K562 (cell line): ENCODE measurements around the gene SARS1. TPM values are rescaled to one million over a fixed set of nuclear protein-coding genes. Genes with fewer than 3 reads are reported as not detected.
A peak's percentile ranks its signal among the peaks of the same experiment; 100 is the strongest.

Experiments
- BRD4 ChIP-seq: fragments of 200-600 bp; sonication (generic); IDR thresholded peaks from 2 replicates; pipeline ENCODE4 v1.6.1; 2017; ENCODE audit warnings: inconsistent platforms
- CBFA2T2 ChIP-seq: fragments of 450-650 bp; conservative IDR thresholded peaks from 2 replicates; pipeline ENCODE4 v1.6.1; 2017; ENCODE audit warnings: mild to moderate bottlenecking
- CBFA2T3 ChIP-seq: fragments of 450-650 bp; IDR thresholded peaks from 2 replicates; pipeline ENCODE4 v1.6.1; 2017
- CHD4 ChIP-seq: fragments of 200-600 bp; sonication (generic); IDR thresholded peaks from 3 replicates; pipeline ENCODE4 v1.6.1; 2012; ENCODE audit warnings: low read depth, mild to moderate bottlenecking, mixed read lengths, low read length, inconsistent platforms; ENCODE audit not compliant: insufficient read depth, insufficient replicate concordance, poor library complexity, severe bottlenecking
- CREM ChIP-seq: IDR thresholded peaks from 2 replicates; pipeline ENCODE4 v1.6.1; 2014; ENCODE audit warnings: antibody characterized with exemption, low read depth
- ERF ChIP-seq: fragments of 450-650 bp; formaldehyde crosslinking; IDR thresholded peaks from 2 replicates; pipeline ENCODE4 v1.4.0; 2020; ENCODE audit warnings: mild to moderate bottlenecking, mixed read lengths
- ETV6 ChIP-seq, 3 experiments: fragments of 150-350 bp in 1 of 3; sonication (generic) in 1 of 3; formaldehyde crosslinking in 1 of 3; IDR thresholded peaks; 2 replicates each; pipeline versions ENCODE4 v1.6.1 to v1.8.0; 2014 to 2022; ENCODE audit warnings: borderline replicate concordance in 2 of 3, low read depth in 2 of 3, antibody characterized with exemption in 1 of 3, low read length in 1 of 3, mild to moderate bottlenecking in 1 of 3, missing genetic modification reagents in 1 of 3
- JUND ChIP-seq, 2 experiments: IDR thresholded peaks; 2 replicates in 1 of 2; 3 replicates in 1 of 2; pipeline ENCODE4 v1.6.1; 2011; ENCODE audit warnings: borderline replicate concordance in 2 of 2, low read depth in 2 of 2, low read length in 2 of 2, improper control_type of control experiment in 1 of 2, missing biosample characterization in 1 of 2, missing genetic modification characterization in 1 of 2, missing genetic modification reagents in 1 of 2
- MECOM ChIP-seq: fragments of 250-450 bp; sonication (Bioruptor Pico); IDR thresholded peaks from 2 replicates; pipeline ENCODE4 v1.8.0; 2022; ENCODE audit warnings: inconsistent platforms
- NBN ChIP-seq: fragments of 450-650 bp; IDR thresholded peaks from 2 replicates; pipeline ENCODE4 v1.6.1; 2016; ENCODE audit warnings: low read depth, mild to moderate bottlenecking
- NR4A1 ChIP-seq, 2 experiments: fragments of 250-450 bp in 1 of 2; fragments of 450-650 bp in 1 of 2; sonication (Bioruptor Pico) in 1 of 2; IDR thresholded peaks; 2 replicates each; pipeline versions ENCODE4 v1.4.0 to v1.6.1; 2016 to 2020; ENCODE audit warnings: mild to moderate bottlenecking in 2 of 2, missing compliant biosample characterization in 1 of 2, missing genetic modification characterization in 1 of 2, moderate library complexity in 1 of 2
- PBX2 ChIP-seq, 2 experiments: IDR thresholded peaks in 1 of 2; conservative IDR thresholded peaks in 1 of 2; 2 replicates each; pipeline ENCODE4 v1.6.1; 2016; ENCODE audit warnings: low read depth in 2 of 2, mild to moderate bottlenecking in 1 of 2, missing compliant biosample characterization in 1 of 2, missing genetic modification characterization in 1 of 2, moderate library complexity in 1 of 2
- PCBP1 ChIP-seq: fragments of 200-400 bp; formaldehyde crosslinking; IDR thresholded peaks from 2 replicates; pipeline ENCODE4 v1.6.1; 2018; ENCODE audit warnings: mild to moderate bottlenecking, low read depth, low read length; ENCODE audit not compliant: poor library complexity, severe bottlenecking
- POLR2AphosphoS2 ChIP-seq: IDR thresholded peaks from 2 replicates; pipeline ENCODE4 v1.6.1; 2012; ENCODE audit warnings: low read length, improper control_type of control experiment
- PTTG1 ChIP-seq: fragments of 450-650 bp; IDR thresholded peaks from 2 replicates; pipeline ENCODE4 v1.6.1; 2016; ENCODE audit warnings: low read depth, mild to moderate bottlenecking, missing genetic modification characterization, missing compliant biosample characterization
- RFX5 ChIP-seq: IDR thresholded peaks from 2 replicates; pipeline ENCODE4 v1.6.1; 2011; ENCODE audit warnings: low read depth, mild to moderate bottlenecking, improper control_type of control experiment, low read length
- RUNX1 ChIP-seq: sonication (generic); IDR thresholded peaks from 2 replicates; pipeline ENCODE4 v1.6.1; 2016; ENCODE audit warnings: antibody characterized with exemption, low read depth
- SIRT6 ChIP-seq: IDR thresholded peaks from one replicate; pipeline ENCODE4 v1.6.1; 2012; ENCODE audit warnings: low read depth, mild to moderate bottlenecking, control low read depth, inconsistent platforms, low read length, moderate library complexity
- SLC30A9 ChIP-seq: fragments of 250-450 bp; sonication (Bioruptor Pico); IDR thresholded peaks from 2 replicates; pipeline ENCODE4 v1.8.0; 2022; ENCODE audit warnings: mild to moderate bottlenecking, moderate library complexity
- TAF9B ChIP-seq: fragments of 450-650 bp; IDR thresholded peaks from 2 replicates; pipeline ENCODE4 v1.6.1; 2018; ENCODE audit warnings: mild to moderate bottlenecking; ENCODE audit not compliant: partially characterized antibody
- WHSC1 ChIP-seq: IDR thresholded peaks from one replicate; pipeline ENCODE4 v1.6.1; 2012; ENCODE audit warnings: low read length, control low read depth, inconsistent platforms
- ZBTB12 ChIP-seq: fragments of 250-450 bp; sonication (Bioruptor Pico); IDR thresholded peaks from 2 replicates; pipeline ENCODE4 v1.4.0; 2020
- ZNF408 ChIP-seq: fragments of 250-450 bp; sonication (Bioruptor Pico); IDR thresholded peaks from 2 replicates; pipeline ENCODE4 v1.4.0; 2020; ENCODE audit warnings: low read depth, mild to moderate bottlenecking, moderate library complexity
- polyA plus RNA-seq, 8 experiments: library from polyadenylated mRNA; depleted of rRNA in 4 of 8; stranded (reverse) in 5 of 8; unstranded in 3 of 8; fragments of >200 nt; fragmentation: Nextera tagmentation in 2 of 8; fragmentation: Illumina TruSeq in 1 of 8; extraction: Ambion mirVana in 2 of 8; extraction: Trizol in 1 of 8; gene quantifications; 2 replicates each; pipeline versions ENCODE4 v1.2.1 to v1.2.3, GENCODE V29; 2011 to 2014; ENCODE audit warnings: inconsistent platforms in 1 of 8, missing spikeins in 1 of 8
- total RNA-seq, 7 experiments: library from RNA; depleted of rRNA in 6 of 7; stranded (reverse); fragments of >200 nt in 6 of 7; fragmentation: Illumina TruSeq in 2 of 7; extraction: Trizol in 2 of 7; gene quantifications; 2 replicates each; pipeline versions ENCODE4 v1.2.1 to v1.2.3, GENCODE V29; 2011 to 2021; ENCODE audit warnings: low replicate concordance in 1 of 7
- TF ChIP-seq, protein P1 (sequence below): fragments of 450-650 bp; formaldehyde crosslinking; IDR thresholded peaks from 2 replicates; pipeline ENCODE4 v1.4.0; 2020; ENCODE audit warnings: mild to moderate bottlenecking, mixed read lengths

The SARS1 gene
- total and polyA plus RNA-seq, 9 of the 15 experiments (the other 6 are each of a cell fraction or from before 2014, with no cell fraction given), result 221 to 623 (median 254) TPM

GRCh38 chr1:109216662-109217061 is 2.9 kb downstream of the SARS1 start (continued):
- TF ChIP-seq ETV6 (IDR thresholded peaks at IDR 0.05; ENCODE audit: borderline replicate concordance in 1 of 2, low read depth in 2 of 2, low read length in 1 of 2) (no peak), ETV6 (CRISPR knock-in tag; IDR thresholded peaks at IDR 0.05; ENCODE audit: borderline replicate concordance) (no peak), CBFA2T3 (peak; percentile 52), ERF (CRISPR knock-in tag) (no peak), ZBTB12 (CRISPR knock-in tag) (no peak), SLC30A9 (CRISPR knock-in tag) (no peak), CREM (no peak), MECOM (CRISPR knock-in tag) (no peak), JUND (IDR thresholded peaks at IDR 0.05; ENCODE audit: borderline replicate concordance, low read depth, low read length) (peak; percentile 86), JUND (tag; IDR thresholded peaks at IDR 0.05; ENCODE audit: borderline replicate concordance, low read depth, low read length) (peak; percentile 85), POLR2AphosphoS2 (no peak), WHSC1 (no peak), CBFA2T2 (no peak; the same call in 1 of the 2 replicates), PBX2 (CRISPR knock-in tag; IDR thresholded peaks at IDR 0.05; ENCODE audit: low read depth) (no peak), PBX2 (tag; conservative IDR thresholded peaks at IDR 0.05; ENCODE audit: low read depth) (no peak), ZNF408 (CRISPR knock-in tag) (no peak), RFX5 (no peak), TAF9B (no peak), NBN (0 out of 2 replicates have a peak, but pooled peaks have one; percentile 28), RUNX1 (no peak), NR4A1 (CRISPR knock-in tag; IDR thresholded peaks at IDR 0.05) (no peak), NR4A1 (tag; IDR thresholded peaks at IDR 0.05) (no peak), PTTG1 (no peak), CHD4 (no peak), SIRT6 (no peak), PCBP1 (no peak), BRD4 (no peak)
- TF ChIP-seq, protein P1, sequence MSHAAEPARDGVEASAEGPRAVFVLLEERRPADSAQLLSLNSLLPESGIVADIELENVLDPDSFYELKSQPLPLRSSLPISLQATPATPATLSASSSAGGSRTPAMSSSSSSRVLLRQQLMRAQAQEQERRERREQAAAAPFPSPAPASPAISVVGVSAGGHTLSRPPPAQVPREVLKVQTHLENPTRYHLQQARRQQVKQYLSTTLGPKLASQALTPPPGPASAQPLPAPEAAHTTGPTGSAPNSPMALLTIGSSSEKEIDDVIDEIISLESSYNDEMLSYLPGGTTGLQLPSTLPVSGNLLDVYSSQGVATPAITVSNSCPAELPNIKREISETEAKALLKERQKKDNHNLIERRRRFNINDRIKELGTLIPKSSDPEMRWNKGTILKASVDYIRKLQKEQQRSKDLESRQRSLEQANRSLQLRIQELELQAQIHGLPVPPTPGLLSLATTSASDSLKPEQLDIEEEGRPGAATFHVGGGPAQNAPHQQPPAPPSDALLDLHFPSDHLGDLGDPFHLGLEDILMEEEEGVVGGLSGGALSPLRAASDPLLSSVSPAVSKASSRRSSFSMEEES (CRISPR knock-in tag), result no peak
